IMR-90 (cell line): ENCODE data around the gene ANKRD33B. TPM values are rescaled to one million over a fixed set of nuclear protein-coding genes. Genes with fewer than 3 reads are reported as not detected.

Experiments
- ATAC-seq: fragments of 200-7000 bp; cut with Tn5 transposase; 2 replicates; pipeline ENCODE4 v1.9.1; 2020; ENCODE audit warnings: low read depth, mild to moderate bottlenecking, moderate library complexity
- BruUV-seq: library from RNA; stranded (reverse); fragments of 400-500 nt; replicated peaks from 2 replicates; lab custom pipeline; 2021; lab: Mats Ljungman, UMichigan
- CTCF ChIA-PET: fragments of 300-600 bp; formaldehyde crosslinking; extraction: SDS; loops from one replicate; lab custom pipeline; 2021; ENCODE audit warnings: antibody characterized with exemption; lab: Yijun Ruan, JAX
- POLR2A ChIA-PET: fragments of 300-600 bp; sonication (Branson Sonifier 250); formaldehyde crosslinking; loops from one replicate; lab custom pipeline; 2022; ENCODE audit warnings: antibody characterized with exemption; ENCODE audit not compliant: unreplicated experiment; lab: Charles Lee
- DNase-seq: peaks from one replicate; pipeline ENCODE4 v3.0.0; 2013
- H2AFZ ChIP-seq: replicated peaks from 2 replicates; pipeline ENCODE3; 2013; ENCODE audit warnings: low read length, mild to moderate bottlenecking; ENCODE audit not compliant: poor library complexity
- H2AK5ac ChIP-seq: 2 replicates; pipeline ENCODE4 v1.6.1; 2013; ENCODE audit warnings: low read depth, low read length, inconsistent platforms
- H2AK9ac ChIP-seq: replicated peaks from 2 replicates; pipeline ENCODE3; 2013; ENCODE audit warnings: mild to moderate bottlenecking, low read depth, low read length, moderate library complexity; ENCODE audit not compliant: poor library complexity
- H2BK120ac ChIP-seq: 2 replicates; pipeline ENCODE4 v1.6.1; 2013; ENCODE audit warnings: low read depth, low read length, inconsistent platforms
- H2BK15ac ChIP-seq: 3 replicates; pipeline ENCODE4 v1.6.1; 2013; ENCODE audit warnings: low read depth, low read length, inconsistent platforms
- H2BK20ac ChIP-seq: 2 replicates; pipeline ENCODE4 v1.6.1; 2013; ENCODE audit warnings: low read depth, mild to moderate bottlenecking, inconsistent platforms, low read length, moderate library complexity
- H2BK5ac ChIP-seq: 2 replicates; pipeline ENCODE4 v1.6.1; 2013; ENCODE audit warnings: mild to moderate bottlenecking, low read depth, low read length, inconsistent platforms; ENCODE audit not compliant: poor library complexity, severe bottlenecking
- H3K14ac ChIP-seq: replicated peaks from 2 replicates; pipeline ENCODE4 v1.6.1; 2013; ENCODE audit warnings: low read depth, low read length, inconsistent platforms
- H3K18ac ChIP-seq: 2 replicates; pipeline ENCODE4 v1.6.1; 2013; ENCODE audit warnings: low read depth, low read length, control low read depth
- H3K23ac ChIP-seq: 2 replicates; pipeline ENCODE4 v1.6.1; 2013; ENCODE audit warnings: low read depth, low read length, inconsistent platforms
- H3K27ac ChIP-seq: 2 replicates; pipeline ENCODE4 v1.5.1; 2013; ENCODE audit warnings: mild to moderate bottlenecking, control low read depth, low read length; ENCODE audit not compliant: insufficient read depth
- H3K27me3 ChIP-seq: 2 replicates; pipeline ENCODE4 v1.6.1; 2013; ENCODE audit warnings: low read length; ENCODE audit not compliant: control insufficient read depth, insufficient read depth
- H3K36me3 ChIP-seq: 2 replicates; pipeline ENCODE4 v1.6.1; 2013; ENCODE audit warnings: low read length, mixed read lengths; ENCODE audit not compliant: control insufficient read depth, insufficient read depth
- H3K4ac ChIP-seq: 2 replicates; pipeline ENCODE4 v1.6.1; 2013; ENCODE audit warnings: low read depth, low read length, inconsistent platforms
- H3K4me1 ChIP-seq: 2 replicates; pipeline ENCODE4 v1.6.1; 2013; ENCODE audit warnings: low read length, mixed read lengths; ENCODE audit not compliant: control insufficient read depth, insufficient read depth
- H3K4me2 ChIP-seq: 2 replicates; pipeline ENCODE4 v1.6.1; 2013; ENCODE audit warnings: low read depth, mild to moderate bottlenecking, control low read depth, low read length, moderate library complexity
- H3K4me3 ChIP-seq: 2 replicates; pipeline ENCODE4 v1.5.1; 2013; ENCODE audit warnings: low read depth, mild to moderate bottlenecking, control low read depth, low read length, moderate library complexity; ENCODE audit not compliant: insufficient read depth
- H3K56ac ChIP-seq: 2 replicates; pipeline ENCODE4 v1.6.1; 2013; ENCODE audit warnings: low read length, inconsistent platforms; ENCODE audit not compliant: insufficient read depth; ENCODE audit errors: extremely low read depth
- H3K79me1 ChIP-seq, 2 experiments: 2 replicates each; pipeline ENCODE4 v1.6.1; 2013; ENCODE audit warnings: low read length in 2 of 2, inconsistent platforms in 1 of 2, low read depth in 1 of 2
- H3K9ac ChIP-seq: 2 replicates; pipeline ENCODE4 v1.6.1; 2013; ENCODE audit warnings: low read depth, low read length, control low read depth
- H3K9me1 ChIP-seq: 2 replicates; pipeline ENCODE4 v1.6.1; 2013; ENCODE audit warnings: low read length, inconsistent platforms; ENCODE audit not compliant: insufficient read depth
- H3K9me3 ChIP-seq: 2 replicates; pipeline ENCODE4 v1.6.1; 2013; ENCODE audit warnings: low read length; ENCODE audit not compliant: control insufficient read depth, insufficient read depth
- H4K20me1 ChIP-seq: 2 replicates; pipeline ENCODE4 v1.6.1; 2013; ENCODE audit warnings: low read length, inconsistent platforms; ENCODE audit not compliant: insufficient read depth
- H4K5ac ChIP-seq: 2 replicates; pipeline ENCODE4 v1.6.1; 2013; ENCODE audit warnings: mild to moderate bottlenecking, low read depth, low read length, control low read depth
- H4K8ac ChIP-seq, 2 experiments: 2 replicates each; pipeline ENCODE4 v1.6.1; 2013; ENCODE audit warnings: low read depth in 2 of 2, low read length in 2 of 2, control low read depth in 1 of 2, inconsistent platforms in 1 of 2
- H4K91ac ChIP-seq: 2 replicates; pipeline ENCODE4 v1.6.1; 2013; ENCODE audit warnings: low read depth, low read length, inconsistent platforms; ENCODE audit not compliant: insufficient read depth
- CHD1 ChIP-seq: IDR thresholded peaks from 2 replicates; pipeline ENCODE4 v1.6.1; 2012; ENCODE audit warnings: low read depth, low read length, improper control_type of control experiment
- CTCF ChIP-seq: conservative IDR thresholded peaks from 2 replicates; pipeline ENCODE4 v1.5.1; 2012; ENCODE audit warnings: mild to moderate bottlenecking, low read depth, low read length, improper control_type of control experiment
- FOS ChIP-seq: fragments of 150-350 bp; IDR thresholded peaks from 2 replicates; pipeline ENCODE4 v1.6.1; 2016; ENCODE audit warnings: low read depth, low read length
- MAFK ChIP-seq: IDR thresholded peaks from 2 replicates; pipeline ENCODE4 v1.6.1; 2012; ENCODE audit warnings: low read depth, low read length, improper control_type of control experiment
- MAZ ChIP-seq: IDR thresholded peaks from 2 replicates; pipeline ENCODE4 v1.6.1; 2012; ENCODE audit warnings: low read depth, mild to moderate bottlenecking, low read length, improper control_type of control experiment, moderate library complexity, borderline replicate concordance
- MXI1 ChIP-seq: IDR thresholded peaks from 2 replicates; pipeline ENCODE4 v1.6.1; 2012; ENCODE audit warnings: low read depth, mild to moderate bottlenecking, low read length, moderate library complexity, borderline replicate concordance
- NFE2L2 ChIP-seq: fragments of 150-350 bp; IDR thresholded peaks from 2 replicates; pipeline ENCODE4 v1.6.1; 2016; ENCODE audit warnings: low read depth, mild to moderate bottlenecking, low read length
- RAD21 ChIP-seq: IDR thresholded peaks from 2 replicates; pipeline ENCODE4 v1.6.1; 2012; ENCODE audit warnings: low read length, improper control_type of control experiment
- RCOR1 ChIP-seq: IDR thresholded peaks from 2 replicates; pipeline ENCODE4 v1.6.1; 2012; ENCODE audit warnings: mild to moderate bottlenecking, low read length, improper control_type of control experiment; ENCODE audit not compliant: insufficient replicate concordance
- RFX5 ChIP-seq: IDR thresholded peaks from 2 replicates; pipeline ENCODE4 v1.8.0; 2012; ENCODE audit warnings: low read depth, mild to moderate bottlenecking, low read length, moderate library complexity
- SMC3 ChIP-seq: fragments of 150-350 bp; IDR thresholded peaks from 2 replicates; pipeline ENCODE4 v1.6.1; 2016; ENCODE audit warnings: low read depth, mild to moderate bottlenecking, antibody characterized with exemption, low read length, moderate library complexity
- USF2 ChIP-seq: fragments of 150-350 bp; IDR thresholded peaks from 2 replicates; pipeline ENCODE4 v1.6.1; 2017; ENCODE audit warnings: mild to moderate bottlenecking, antibody characterized with exemption, low read length, low read depth
- WGBS, 2 experiments: methylation state at CpG; one replicate each; pipeline versions ENCODE4 v1.1.5 to v1.1.7; 2013; ENCODE audit warnings: missing lambda C conversion rate in 2 of 2; ENCODE audit not compliant: insufficient read length in 1 of 2; ENCODE audit errors: extremely low coverage in 2 of 2; 5-methylcytosine and 5-hydroxymethylcytosine counted together
- dilution Hi-C: fragments of 300-500 bp; cut with HindIII; formaldehyde crosslinking; loops from one replicate; pipeline ENCODE4 v1.14.3; 2018; ENCODE audit warnings: low sequenced_read_pairs; ENCODE audit not compliant: unreplicated experiment
- in situ Hi-C: fragments of 300-500 bp; cut with MboI; formaldehyde crosslinking; loops from 3 replicates; pipeline ENCODE4 v1.14.3; 2019; ENCODE audit warnings: low sequenced_read_pairs, inconsistent platforms, mixed read lengths
- intact Hi-C: fragments of 100-400 bp; cut with micrococcal nuclease; formaldehyde crosslinking; loops from 2 replicates; pipeline ENCODE4 v1.10.0; 2022
- polyA plus RNA-seq, 3 experiments: library from polyadenylated mRNA; depleted of rRNA; stranded (reverse); fragments of >200 nt; gene quantifications; 2 replicates each; pipeline ENCODE4 v1.2.3, GENCODE V29; 2012; ENCODE audit warnings: low replicate concordance in 1 of 3
- total RNA-seq: library from RNA; depleted of rRNA; stranded (reverse); fragments of >200 nt; gene quantifications from 2 replicates; pipeline ENCODE4 v1.2.3, GENCODE V29; 2012

Gene ANKRD33B
- total and polyA plus RNA-seq, 2 of the 4 experiments (the other 2 are of a cell fraction) = 2.5 to 3.3 TPM

GRCh38 chr5:10634050-10634449 is 70.2 kb downstream of the ANKRD33B start:
- H2BK5ac ChIP-seq = no peak overlapping the region
- no peak for ATAC-seq
- no TSS peak for BruUV-seq
- DNase-seq = no peak
- no CpG with 5 or more reads among the region's 4 CpGs for WGBS, 2 experiments
- H4K91ac ChIP-seq = no peak overlapping the region
- no peak overlapping the region for H3K27ac ChIP-seq
- peaks cover 9% of the 10 kb centered on the region for H3K9me1 ChIP-seq
- no peak overlapping the region for H2BK20ac ChIP-seq
- no peak overlapping the region for H3K9ac ChIP-seq
- no peak overlapping the region for H4K8ac ChIP-seq
- H2BK15ac ChIP-seq = no peak overlapping the region
- no peaks in the 10 kb centered on the region for H3K9me3 ChIP-seq
- peaks cover 14% of the 10 kb centered on the region for H3K36me3 ChIP-seq
- H4K20me1 ChIP-seq = peaks cover 46% of the 10 kb centered on the region
- H3K4me1 ChIP-seq = peaks cover 9% of the 10 kb centered on the region
- in situ Hi-C loops (loop anchor here (5.0 kb wide), 1 partner anchor 182 kb away; no protein-coding TSS in a partner anchor), intact Hi-C loops (no loop called here), dilution Hi-C loops (no loop called here)
- H2AK9ac ChIP-seq = no peak overlapping the region
- H3K18ac ChIP-seq = no peak overlapping the region
- H2AFZ ChIP-seq = no peak overlapping the region
- no peak overlapping the region for H3K56ac ChIP-seq
- H3K23ac ChIP-seq = no peak overlapping the region
- H3K4me2 ChIP-seq = no peak overlapping the region
- peaks cover 21 to 79% of the 10 kb centered on the region in 2 experiments for H3K79me1 ChIP-seq
- H2BK120ac ChIP-seq = no peak overlapping the region
- H3K14ac ChIP-seq = no peak overlapping the region
- H3K4ac ChIP-seq = no peak overlapping the region
- H2AK5ac ChIP-seq = no peak overlapping the region
- no peak overlapping the region for H4K5ac ChIP-seq
- CTCF ChIA-PET = no interaction called here
- POLR2A ChIA-PET = no interaction called here
- TF ChIP-seq CTCF = no peak
- no peak for TF ChIP-seq RCOR1
- no peak for TF ChIP-seq MXI1
- TF ChIP-seq CHD1 = no peak
- no peak for TF ChIP-seq USF2
- no peak for TF ChIP-seq MAFK
- no peak for TF ChIP-seq SMC3
- no peak for TF ChIP-seq MAZ
- TF ChIP-seq FOS = no peak
- no peak for TF ChIP-seq RAD21
- TF ChIP-seq NFE2L2 = no peak
- TF ChIP-seq RFX5 = no peak
- H3K27me3 ChIP-seq = no peaks in the 10 kb centered on the region
- H3K4me3 ChIP-seq = no peak overlapping the region
